Ishikawa (cell line): Measurements from ENCODE around the gene PRDM16.

Experiments used
- CEBPB ChIP-seq: IDR thresholded peaks from 2 replicates; pipeline ENCODE4 v1.6.1; 2012
- CREB1 ChIP-seq: IDR thresholded peaks from 2 replicates; pipeline ENCODE4 v1.6.1; 2012; ENCODE audit warnings: low read depth
- EGR1 ChIP-seq: IDR thresholded peaks from 2 replicates; pipeline ENCODE4 v1.6.1; 2012
- EP300 ChIP-seq: IDR thresholded peaks from 2 replicates; pipeline ENCODE4 v1.6.1; 2012; ENCODE audit warnings: borderline replicate concordance
- FOXM1 ChIP-seq: IDR thresholded peaks from 2 replicates; pipeline ENCODE4 v1.6.1; 2012; ENCODE audit warnings: low read depth, borderline replicate concordance
- NFIC ChIP-seq: IDR thresholded peaks from 2 replicates; pipeline ENCODE4 v1.6.1; 2012
- RAD21 ChIP-seq: IDR thresholded peaks from 2 replicates; pipeline ENCODE4 v1.6.1; 2012; ENCODE audit warnings: low read depth
- TAF1 ChIP-seq: IDR thresholded peaks from 2 replicates; pipeline ENCODE4 v1.6.1; 2012; ENCODE audit warnings: low read depth, mild to moderate bottlenecking
- TCF12 ChIP-seq: IDR thresholded peaks from 2 replicates; pipeline ENCODE4 v1.6.1; 2012; ENCODE audit warnings: low read depth
- TEAD4 ChIP-seq: IDR thresholded peaks from 2 replicates; pipeline ENCODE4 v1.6.1; 2012
- YY1 ChIP-seq: IDR thresholded peaks from 2 replicates; pipeline ENCODE4 v1.6.1; 2012; ENCODE audit warnings: low read depth
- ZBTB7A ChIP-seq: IDR thresholded peaks from 2 replicates; pipeline ENCODE4 v1.6.1; 2012; ENCODE audit warnings: low read depth
- TF ChIP-seq, protein P1 (sequence below): IDR thresholded peaks from 2 replicates; pipeline ENCODE4 v1.6.1; 2012; ENCODE audit warnings: low read depth, mild to moderate bottlenecking
- TF ChIP-seq, protein P2 (sequence below): IDR thresholded peaks from 2 replicates; pipeline ENCODE4 v1.6.1; 2012
- TF ChIP-seq, protein P3 (sequence below): IDR thresholded peaks from 2 replicates; pipeline ENCODE4 v1.6.1; 2012

PRDM16 gene

DNA sequence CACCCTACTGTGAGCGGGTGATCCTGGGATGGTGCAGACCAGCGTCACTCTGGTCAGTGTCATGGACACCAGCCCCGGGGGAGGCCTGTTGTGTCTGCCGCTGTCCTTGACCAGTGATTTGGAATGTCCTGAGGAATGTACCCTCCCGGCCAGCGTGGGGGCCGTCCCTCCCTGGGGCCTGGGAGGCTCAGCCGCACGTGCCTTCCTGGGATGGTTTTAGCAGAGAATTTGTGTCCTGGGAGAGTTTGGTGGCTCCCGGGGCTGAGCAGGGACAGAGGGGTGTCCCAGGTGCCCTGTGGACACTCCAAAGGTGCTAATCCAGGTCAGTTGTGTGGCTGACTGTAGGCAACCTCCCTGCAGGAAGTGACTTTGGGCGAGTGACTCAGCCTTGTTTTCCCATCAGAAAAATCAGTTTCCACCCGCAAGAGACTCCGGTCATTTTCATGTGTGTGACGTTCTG, 391.7 kb downstream of the PRDM16 start:
- no peak for TF ChIP-seq EP300
- no peak for TF ChIP-seq YY1
- no peak for TF ChIP-seq FOXM1
- TF ChIP-seq, protein P1, sequence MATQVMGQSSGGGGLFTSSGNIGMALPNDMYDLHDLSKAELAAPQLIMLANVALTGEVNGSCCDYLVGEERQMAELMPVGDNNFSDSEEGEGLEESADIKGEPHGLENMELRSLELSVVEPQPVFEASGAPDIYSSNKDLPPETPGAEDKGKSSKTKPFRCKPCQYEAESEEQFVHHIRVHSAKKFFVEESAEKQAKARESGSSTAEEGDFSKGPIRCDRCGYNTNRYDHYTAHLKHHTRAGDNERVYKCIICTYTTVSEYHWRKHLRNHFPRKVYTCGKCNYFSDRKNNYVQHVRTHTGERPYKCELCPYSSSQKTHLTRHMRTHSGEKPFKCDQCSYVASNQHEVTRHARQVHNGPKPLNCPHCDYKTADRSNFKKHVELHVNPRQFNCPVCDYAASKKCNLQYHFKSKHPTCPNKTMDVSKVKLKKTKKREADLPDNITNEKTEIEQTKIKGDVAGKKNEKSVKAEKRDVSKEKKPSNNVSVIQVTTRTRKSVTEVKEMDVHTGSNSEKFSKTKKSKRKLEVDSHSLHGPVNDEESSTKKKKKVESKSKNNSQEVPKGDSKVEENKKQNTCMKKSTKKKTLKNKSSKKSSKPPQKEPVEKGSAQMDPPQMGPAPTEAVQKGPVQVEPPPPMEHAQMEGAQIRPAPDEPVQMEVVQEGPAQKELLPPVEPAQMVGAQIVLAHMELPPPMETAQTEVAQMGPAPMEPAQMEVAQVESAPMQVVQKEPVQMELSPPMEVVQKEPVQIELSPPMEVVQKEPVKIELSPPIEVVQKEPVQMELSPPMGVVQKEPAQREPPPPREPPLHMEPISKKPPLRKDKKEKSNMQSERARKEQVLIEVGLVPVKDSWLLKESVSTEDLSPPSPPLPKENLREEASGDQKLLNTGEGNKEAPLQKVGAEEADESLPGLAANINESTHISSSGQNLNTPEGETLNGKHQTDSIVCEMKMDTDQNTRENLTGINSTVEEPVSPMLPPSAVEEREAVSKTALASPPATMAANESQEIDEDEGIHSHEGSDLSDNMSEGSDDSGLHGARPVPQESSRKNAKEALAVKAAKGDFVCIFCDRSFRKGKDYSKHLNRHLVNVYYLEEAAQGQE, result no peak
- TF ChIP-seq, protein P2, sequence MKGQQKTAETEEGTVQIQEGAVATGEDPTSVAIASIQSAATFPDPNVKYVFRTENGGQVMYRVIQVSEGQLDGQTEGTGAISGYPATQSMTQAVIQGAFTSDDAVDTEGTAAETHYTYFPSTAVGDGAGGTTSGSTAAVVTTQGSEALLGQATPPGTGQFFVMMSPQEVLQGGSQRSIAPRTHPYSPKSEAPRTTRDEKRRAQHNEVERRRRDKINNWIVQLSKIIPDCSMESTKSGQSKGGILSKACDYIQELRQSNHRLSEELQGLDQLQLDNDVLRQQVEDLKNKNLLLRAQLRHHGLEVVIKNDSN, result no peak
- no peak for TF ChIP-seq TAF1
- TF ChIP-seq TCF12, result no peak
- TF ChIP-seq RAD21, result no peak
- TF ChIP-seq NFIC, result no peak

DNA sequence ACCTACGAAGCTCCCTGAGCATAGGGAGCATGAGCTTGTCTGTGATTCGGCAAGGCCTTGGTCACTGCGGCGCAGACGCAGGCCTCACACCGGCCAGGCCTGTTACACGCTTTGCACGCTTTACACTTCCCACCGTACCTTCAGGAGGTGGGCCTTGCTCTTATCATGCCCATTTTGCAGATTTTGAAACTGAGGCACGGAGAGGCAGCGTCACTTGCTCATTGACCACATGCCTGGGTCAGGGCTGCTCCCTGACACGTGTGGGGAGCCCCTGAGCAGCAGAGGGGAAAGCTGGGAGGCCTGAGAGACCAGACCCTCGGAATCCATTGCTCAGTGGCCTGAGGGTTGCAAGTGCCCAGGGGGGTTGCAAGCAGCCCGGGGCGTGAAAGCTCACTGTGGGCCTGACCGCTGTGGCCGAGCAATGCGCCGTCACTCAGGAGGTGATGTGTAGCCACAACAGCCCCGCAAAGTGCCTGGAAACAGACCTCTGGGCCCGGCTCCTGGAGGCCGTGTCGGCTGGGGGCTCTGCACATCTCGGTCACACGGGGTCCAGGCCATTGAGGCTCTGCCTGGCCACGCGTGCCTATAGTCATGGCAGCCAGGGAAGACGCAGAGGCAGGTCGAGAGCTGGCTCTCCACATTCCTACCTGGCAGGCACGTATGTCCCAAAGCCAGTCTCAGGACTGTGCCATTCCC, 392.4 kb downstream of the PRDM16 start:
- TF ChIP-seq EGR1 (no peak), RAD21 (no peak), EP300 (no peak), YY1 (no peak)

DNA sequence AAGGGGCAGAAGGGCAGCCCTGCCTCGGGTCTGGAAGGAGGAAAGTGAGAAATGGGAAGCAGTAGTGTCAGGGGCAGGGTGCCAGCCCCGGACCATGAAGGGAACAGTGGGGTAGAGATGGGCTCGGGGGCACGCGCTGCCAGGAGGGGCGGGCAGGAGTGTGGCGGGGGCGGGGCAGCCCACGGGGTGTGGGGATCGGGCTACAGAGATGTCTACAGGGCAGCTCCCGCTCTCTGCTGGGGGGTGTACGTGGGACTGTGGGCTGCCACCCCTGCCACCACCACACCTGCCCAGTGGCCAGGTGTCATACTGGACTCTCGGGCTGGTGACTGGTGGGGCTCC, 392.9 kb downstream of the PRDM16 start:
- TF ChIP-seq CREB1 (no peak), EP300 (no peak), ZBTB7A (no peak), NFIC (no peak), CEBPB (no peak), TAF1 (no peak), FOXM1 (no peak)
- TF ChIP-seq, protein P3, sequence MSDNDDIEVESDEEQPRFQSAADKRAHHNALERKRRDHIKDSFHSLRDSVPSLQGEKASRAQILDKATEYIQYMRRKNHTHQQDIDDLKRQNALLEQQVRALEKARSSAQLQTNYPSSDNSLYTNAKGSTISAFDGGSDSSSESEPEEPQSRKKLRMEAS, result no peak

DNA sequence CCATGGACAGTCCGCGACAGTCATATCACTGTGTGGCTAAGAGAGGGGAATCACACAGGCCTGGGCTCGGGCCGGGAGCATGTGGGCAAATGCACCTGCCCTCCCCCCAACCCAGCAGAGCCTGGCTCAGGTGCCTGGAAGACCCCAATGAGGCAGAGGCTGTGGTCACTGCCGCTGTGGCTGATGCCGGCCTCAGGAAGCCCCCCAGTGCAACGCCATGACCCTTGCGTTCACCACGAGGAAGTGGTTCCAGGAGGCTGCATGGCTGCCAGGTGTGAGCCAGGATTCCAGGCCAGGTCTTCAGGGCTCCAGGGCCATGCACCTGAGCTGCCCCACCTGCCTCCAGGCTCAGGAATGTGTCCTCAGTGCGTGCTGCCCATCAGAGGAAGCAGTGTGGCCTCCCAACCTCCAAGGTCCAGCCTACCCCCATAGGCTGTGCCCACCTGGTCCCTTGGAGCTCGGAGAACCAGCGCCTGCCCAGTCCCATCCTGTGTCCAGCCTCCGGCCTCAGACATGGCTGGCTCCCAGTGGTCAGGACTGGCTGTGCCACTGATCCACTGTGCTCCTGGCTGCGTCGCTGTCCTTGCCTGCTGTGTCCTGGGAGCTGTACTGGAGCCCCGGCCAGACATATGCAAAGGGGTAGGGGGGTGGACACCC, 393.5 kb downstream of the PRDM16 start:
- no peak for TF ChIP-seq NFIC
- TF ChIP-seq, protein P1, result no peak
- no peak for TF ChIP-seq TAF1
- no peak for TF ChIP-seq YY1
- TF ChIP-seq EGR1, result no peak
- TF ChIP-seq ZBTB7A, result no peak
- TF ChIP-seq RAD21, result no peak
- TF ChIP-seq EP300, result no peak

DNA sequence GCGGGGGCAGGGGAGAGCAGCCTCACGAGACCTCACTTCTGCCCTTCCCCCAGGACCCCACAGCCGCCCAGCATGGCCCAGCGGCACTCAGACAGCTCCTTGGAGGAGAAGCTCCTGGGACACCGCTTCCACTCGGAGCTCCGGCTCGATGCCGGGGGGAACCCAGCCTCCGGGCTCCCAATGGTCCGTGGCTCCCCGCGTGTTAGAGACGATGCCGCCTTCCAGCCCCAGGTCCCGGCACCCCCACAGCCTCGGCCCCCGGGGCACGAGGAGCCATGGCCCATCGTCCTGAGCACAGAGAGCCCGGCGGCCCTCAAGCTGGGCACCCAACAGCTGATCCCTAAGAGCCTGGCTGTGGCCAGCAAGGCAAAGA, 394.0 kb downstream of the PRDM16 start:
- no peak for TF ChIP-seq RAD21
- TF ChIP-seq TEAD4, result no peak
- no peak for TF ChIP-seq EGR1
- TF ChIP-seq, protein P2, result no peak
- no peak for TF ChIP-seq TCF12
- TF ChIP-seq, protein P1, result no peak
- no peak for TF ChIP-seq YY1
- no peak for TF ChIP-seq EP300
- TF ChIP-seq CEBPB, result no peak
